WERI-Rb-1 (cell line): Measurements from ENCODE around the gene CPA4.

ENCODE experiments used
- DNase-seq: peaks from one replicate; pipeline ENCODE4 v3.0.0-alpha.2; 2020
- H3K27ac ChIP-seq: fragments of 250-450 bp; sonication (Bioruptor Pico); 2 replicates; pipeline ENCODE4 v1.5.1; 2020; ENCODE audit warnings: mild to moderate bottlenecking, moderate library complexity
- H3K27me3 ChIP-seq: fragments of 250-450 bp; sonication (Bioruptor Pico); 2 replicates; pipeline ENCODE4 v1.5.1; 2021; ENCODE audit warnings: mild to moderate bottlenecking, low read depth, moderate library complexity; ENCODE audit not compliant: insufficient read depth, severe bottlenecking
- H3K36me3 ChIP-seq: fragments of 250-450 bp; sonication (Bioruptor Pico); 2 replicates; pipeline ENCODE4 v1.5.1; 2020; ENCODE audit warnings: mild to moderate bottlenecking, moderate library complexity
- H3K4me3 ChIP-seq: 2 replicates; pipeline ENCODE4 v1.5.1; 2011; ENCODE audit warnings: low read depth, mild to moderate bottlenecking, control low read depth, low read length
- H3K9me3 ChIP-seq: fragments of 250-450 bp; sonication (Bioruptor Pico); 2 replicates; pipeline ENCODE4 v1.5.1; 2021; ENCODE audit warnings: mild to moderate bottlenecking, moderate library complexity; ENCODE audit not compliant: severe bottlenecking
- CTCF ChIP-seq: IDR thresholded peaks from 2 replicates; pipeline ENCODE4 v1.5.1; 2011; ENCODE audit warnings: low read depth, mild to moderate bottlenecking, control low read depth, inconsistent platforms, low read length

Gene CPA4

GRCh38 chr7:130346177-130346905, 53.4 kb downstream of the CPA4 start:
- Histone ChIP-seq H3K4me3 (no peak overlapping the region), H3K27me3 (no peaks in the 10 kb centered on the region), H3K27ac (no peak overlapping the region), H3K9me3 (no peaks in the 10 kb centered on the region), H3K36me3 (no peaks in the 10 kb centered on the region)
- TF ChIP-seq CTCF = no peak
- no peak for DNase-seq

GRCh38 chr7:130346941-130347340, 54.0 kb downstream of the CPA4 start:
- Histone ChIP-seq H3K4me3 (no peak overlapping the region), H3K36me3 (no peaks in the 10 kb centered on the region), H3K27ac (no peak overlapping the region), H3K9me3 (no peaks in the 10 kb centered on the region), H3K27me3 (no peaks in the 10 kb centered on the region)
- TF ChIP-seq CTCF = no peak
- DNase-seq = no peak

- Histone ChIP-seq H3K4me3 (no peak overlapping the region), H3K9me3 (no peaks in the 10 kb centered on the region), H3K27me3 (no peaks in the 10 kb centered on the region), H3K27ac (no peak overlapping the region), H3K36me3 (no peaks in the 10 kb centered on the region)
- TF ChIP-seq CTCF = no peak
- no peak for DNase-seq
These were observed 57.2 kb downstream of the CPA4 start for GRCh38 chr7:130349911-130350782.

- TF ChIP-seq CTCF = no peak
- H3K27ac ChIP-seq = no peak overlapping the region
- H3K9me3 ChIP-seq = no peaks in the 10 kb centered on the region
- H3K36me3 ChIP-seq = no peaks in the 10 kb centered on the region
- H3K27me3 ChIP-seq = no peaks in the 10 kb centered on the region
- peak; percentile 60 for DNase-seq
- H3K4me3 ChIP-seq = no peak overlapping the region
These were observed 58.2 kb downstream of the CPA4 start for GRCh38 chr7:130350945-130351790.

GRCh38 chr7:130351791-130352090, 58.8 kb downstream of the CPA4 start:
- Histone ChIP-seq H3K36me3 (no peaks in the 10 kb centered on the region), H3K9me3 (no peaks in the 10 kb centered on the region), H3K27me3 (no peaks in the 10 kb centered on the region), H3K27ac (no peak overlapping the region), H3K4me3 (no peak overlapping the region)
- no peak for TF ChIP-seq CTCF
- DNase-seq = no peak
